H1 (cell line): ENCODE results near the gene MRFAP1. TPM values are rescaled to one million over a fixed set of nuclear protein-coding genes. Genes with fewer than 3 reads are reported as not detected.

Experiments
- CTCF ChIA-PET: fragments of 300-600 bp; sonication (Branson Sonifier 250); formaldehyde crosslinking; loops from one replicate; lab custom pipeline; 2021; ENCODE audit not compliant: partially characterized antibody; lab: Charles Lee
- POLR2A ChIA-PET: fragments of 300-600 bp; sonication (Branson Sonifier 250); formaldehyde crosslinking; loops from one replicate; lab custom pipeline; 2021; ENCODE audit warnings: inconsistent platforms; ENCODE audit not compliant: partially characterized antibody; lab: Charles Lee
- DNase-seq, 2 experiments: peaks; one replicate each; pipeline versions ENCODE4 v3.0.0 to v3.0.0-alpha.2; 2010 to 2022; ENCODE audit warnings: low spot score in 2 of 2, low read depth in 1 of 2, mixed read lengths in 1 of 2
- FAIRE-seq: peaks from 2 replicates; lab custom pipeline; 2011; peaks lifted over from hg19 to GRCh38; lab: Jason Lieb, UNC
- H2AFZ ChIP-seq: 2 replicates; pipeline ENCODE4 v1.8.1; 2012; ENCODE audit warnings: low read length, inconsistent platforms
- H2AK5ac ChIP-seq: 2 replicates; pipeline ENCODE4 v1.6.1; 2013; ENCODE audit warnings: low read depth, low read length
- H2BK120ac ChIP-seq: replicated peaks from 2 replicates; pipeline ENCODE3; 2013; ENCODE audit warnings: low read depth, low read length, inconsistent platforms
- H2BK12ac ChIP-seq: 2 replicates; pipeline ENCODE4 v1.6.1; 2013; ENCODE audit warnings: low read depth, low read length
- H2BK15ac ChIP-seq: 2 replicates; pipeline ENCODE4 v1.6.1; 2013; ENCODE audit warnings: low read length
- H2BK20ac ChIP-seq: 2 replicates; pipeline ENCODE4 v1.6.1; 2013; ENCODE audit warnings: low read length
- H2BK5ac ChIP-seq: 2 replicates; pipeline ENCODE4 v1.6.1; 2013; ENCODE audit warnings: low read depth, low read length
- H3K14ac ChIP-seq: 2 replicates; pipeline ENCODE4 v1.6.1; 2013; ENCODE audit warnings: inconsistent platforms; ENCODE audit not compliant: insufficient read length
- H3K18ac ChIP-seq: 2 replicates; pipeline ENCODE4 v1.6.1; 2013; ENCODE audit warnings: low read length; ENCODE audit errors: extremely low read depth
- H3K23ac ChIP-seq: 2 replicates; pipeline ENCODE4 v1.6.1; 2013; ENCODE audit warnings: inconsistent platforms; ENCODE audit not compliant: insufficient read length
- H3K23me2 ChIP-seq: 2 replicates; pipeline ENCODE4 v1.6.1; 2013; ENCODE audit warnings: low read depth, low read length
- H3K27ac ChIP-seq: 2 replicates; pipeline ENCODE4 v1.6.1; 2011; ENCODE audit warnings: low read depth, low read length, inconsistent platforms
- H3K27me3 ChIP-seq, 4 experiments: replicated peaks in 1 of 4; 1 replicate in 1 of 4; 2 replicates in 3 of 4; pipeline versions ENCODE4 v1.6.1 to v1.8.1; 2011 to 2013; ENCODE audit warnings: low read length in 3 of 4, mild to moderate bottlenecking in 3 of 4, inconsistent platforms in 2 of 4, mixed read lengths in 2 of 4, moderate library complexity in 1 of 4; ENCODE audit not compliant: control insufficient read depth in 3 of 4, insufficient read depth in 3 of 4; ENCODE audit errors: extremely low read depth in 1 of 4
- H3K36me3 ChIP-seq, 4 experiments: 2 replicates each; pipeline versions ENCODE4 v1.6.1 to v1.8.1; 2011 to 2013; ENCODE audit warnings: mild to moderate bottlenecking in 4 of 4, low read length in 3 of 4, moderate library complexity in 2 of 4, control low read depth in 1 of 4, inconsistent platforms in 1 of 4; ENCODE audit not compliant: insufficient read depth in 4 of 4, control insufficient read depth in 2 of 4
- H3K4ac ChIP-seq: replicated peaks from 2 replicates; pipeline ENCODE3; 2013; ENCODE audit warnings: low read length, low read depth, mixed read lengths, inconsistent platforms; ENCODE audit not compliant: insufficient read length
- H3K4me1 ChIP-seq, 4 experiments: replicated peaks in 1 of 4; 1 replicate in 1 of 4; 2 replicates in 3 of 4; pipeline versions ENCODE4 v1.6.1 to v1.8.1; 2011 to 2013; ENCODE audit warnings: low read length in 3 of 4, inconsistent platforms in 2 of 4, mixed read lengths in 1 of 4; ENCODE audit not compliant: insufficient read depth in 4 of 4, control insufficient read depth in 3 of 4
- H3K4me2 ChIP-seq, 2 experiments: 2 replicates each; pipeline versions ENCODE4 v1.6.1 to v1.8.1; 2011 to 2013; ENCODE audit warnings: low read depth in 2 of 2, low read length in 2 of 2, control low read depth in 1 of 2, inconsistent platforms in 1 of 2, mild to moderate bottlenecking in 1 of 2; ENCODE audit not compliant: insufficient read depth in 1 of 2
- H3K4me3 ChIP-seq, 4 experiments: fragments of 200-600, 300-600 bp in 1 of 4; sonication (generic), shearing (Covaris generic), sonication (Bioruptor Twin) in 1 of 4; 2 replicates each; pipeline versions ENCODE4 v1.5.1 to v1.8.1; 2011 to 2016; ENCODE audit warnings: low read length in 4 of 4, low read depth in 3 of 4, control low read depth in 2 of 4, inconsistent platforms in 2 of 4, mild to moderate bottlenecking in 2 of 4, mixed read lengths in 1 of 4, moderate library complexity in 1 of 4; ENCODE audit not compliant: insufficient read depth in 2 of 4; ENCODE audit errors: extremely low read depth in 1 of 4
- H3K56ac ChIP-seq: replicated peaks from 2 replicates; pipeline ENCODE3; 2013; ENCODE audit warnings: low read depth, mild to moderate bottlenecking, mixed read lengths, low read length, inconsistent platforms; ENCODE audit not compliant: insufficient read length
- H3K79me1 ChIP-seq: 2 replicates; pipeline ENCODE4 v1.6.1; 2013; ENCODE audit warnings: low read depth, low read length, control low read depth
- H3K79me2 ChIP-seq, 2 experiments: 2 replicates each; pipeline versions ENCODE4 v1.6.1 to v1.8.1; 2012 to 2013; ENCODE audit warnings: low read length in 2 of 2, mild to moderate bottlenecking in 2 of 2, inconsistent platforms in 1 of 2; ENCODE audit not compliant: insufficient read depth in 2 of 2, control insufficient read depth in 1 of 2
- H3K9ac ChIP-seq, 4 experiments: replicated peaks in 1 of 4; 1 replicate in 1 of 4; 2 replicates in 3 of 4; pipeline versions ENCODE4 v1.6.1 to v1.8.1; 2011 to 2013; ENCODE audit warnings: low read depth in 3 of 4, low read length in 3 of 4, control low read depth in 2 of 4, mild to moderate bottlenecking in 2 of 4, moderate library complexity in 2 of 4, inconsistent platforms in 1 of 4; ENCODE audit errors: extremely low read depth in 1 of 4
- H3K9me3 ChIP-seq, 2 experiments: 2 replicates each; pipeline versions ENCODE4 v1.6.1 to v1.8.1; 2012 to 2013; ENCODE audit warnings: mild to moderate bottlenecking in 2 of 2, moderate library complexity in 2 of 2, control low read depth in 1 of 2, inconsistent platforms in 1 of 2, low read depth in 1 of 2, low read length in 1 of 2, mixed read lengths in 1 of 2; ENCODE audit not compliant: insufficient read depth in 2 of 2
- H4K20me1 ChIP-seq, 2 experiments: replicated peaks in 1 of 2; 2 replicates each; pipeline versions ENCODE3 to v1.8.1; 2011 to 2013; ENCODE audit warnings: inconsistent platforms in 2 of 2, low read length in 2 of 2, mild to moderate bottlenecking in 1 of 2; ENCODE audit not compliant: insufficient read depth in 2 of 2, control insufficient read depth in 1 of 2
- H4K5ac ChIP-seq: 2 replicates; pipeline ENCODE4 v1.6.1; 2013; ENCODE audit warnings: low read length, low read depth, mixed read lengths, inconsistent platforms; ENCODE audit not compliant: insufficient read length
- H4K8ac ChIP-seq: 2 replicates; pipeline ENCODE4 v1.8.0; 2013; ENCODE audit warnings: mild to moderate bottlenecking, moderate library complexity, low read length, inconsistent platforms; ENCODE audit not compliant: insufficient read depth; ENCODE audit errors: extremely low read depth
- H4K91ac ChIP-seq: replicated peaks from 2 replicates; pipeline ENCODE3; 2013; ENCODE audit warnings: low read length, mixed read lengths, inconsistent platforms; ENCODE audit not compliant: insufficient read length
- ASH2L ChIP-seq: fragments of 200-600, 300-600 bp; sonication (generic); IDR thresholded peaks from one replicate; pipeline ENCODE4 v1.7.1; 2017; ENCODE audit warnings: low read length
- BCL11A ChIP-seq, 2 experiments: IDR thresholded peaks; one replicate each; pipeline ENCODE4 v1.6.1; 2011; ENCODE audit warnings: low read depth in 2 of 2, low read length in 2 of 2, mild to moderate bottlenecking in 2 of 2
- CBX8 ChIP-seq: fragments of 300-800, 300-1000 bp; sonication (generic); IDR thresholded peaks from 2 replicates; pipeline ENCODE4 v1.7.1; 2016; ENCODE audit warnings: low read depth, low read length, borderline replicate concordance
- CHD2 ChIP-seq: IDR thresholded peaks from 2 replicates; pipeline ENCODE4 v1.6.1; 2012; ENCODE audit warnings: low read length, improper control_type of control experiment
- ZNF274 ChIP-seq: IDR thresholded peaks from 2 replicates; pipeline ENCODE4 v1.7.0; 2012; ENCODE audit warnings: low read length, borderline replicate concordance; ENCODE audit errors: extremely low read depth
- WGBS, 2 experiments: shearing (Covaris generic) in 1 of 2; methylation state at CpG; one replicate each; pipeline versions ENCODE4 v1.1.6 to v1.1.7; 2013 to 2015; ENCODE audit warnings: low lambda C conversion rate in 2 of 2, mixed read lengths in 2 of 2, inconsistent platforms in 1 of 2, low coverage in 1 of 2, missing lambda C conversion rate in 1 of 2; ENCODE audit not compliant: insufficient replicate concordance in 2 of 2, insufficient coverage in 1 of 2, insufficient read length in 1 of 2; ENCODE audit errors: extremely low coverage in 1 of 2, missing lambda C conversion rate in 1 of 2; 5-methylcytosine and 5-hydroxymethylcytosine counted together
- polyA plus RNA-seq, 7 experiments: library from polyadenylated mRNA; depleted of rRNA in 3 of 7; stranded (reverse) in 5 of 7; unstranded in 2 of 7; fragments of >200 nt in 5 of 7; fragments of 200-250 nt in 2 of 7; gene quantifications; 1 replicate in 5 of 7; 2 replicates in 1 of 7; 4 replicates in 1 of 7; pipeline versions ENCODE4 v1.2.1 to v1.2.3, GENCODE V29; 2011 to 2013; ENCODE audit warnings: missing spikeins in 2 of 7, mixed read lengths in 2 of 7
- total RNA-seq: library from RNA; stranded (reverse); fragmentation: NEBNext Ultra II Directional; extraction: Animal tissue kit (Norgen Biotek cat#: 25700); gene quantifications from 2 replicates; pipeline ENCODE4 v1.2.1, GENCODE V29; 2021

Gene MRFAP1
- total and polyA plus RNA-seq, 2 of the 8 experiments (the other 6 are each of a cell fraction or from before 2014, with no cell fraction given): 108 to 307 TPM

DNA sequence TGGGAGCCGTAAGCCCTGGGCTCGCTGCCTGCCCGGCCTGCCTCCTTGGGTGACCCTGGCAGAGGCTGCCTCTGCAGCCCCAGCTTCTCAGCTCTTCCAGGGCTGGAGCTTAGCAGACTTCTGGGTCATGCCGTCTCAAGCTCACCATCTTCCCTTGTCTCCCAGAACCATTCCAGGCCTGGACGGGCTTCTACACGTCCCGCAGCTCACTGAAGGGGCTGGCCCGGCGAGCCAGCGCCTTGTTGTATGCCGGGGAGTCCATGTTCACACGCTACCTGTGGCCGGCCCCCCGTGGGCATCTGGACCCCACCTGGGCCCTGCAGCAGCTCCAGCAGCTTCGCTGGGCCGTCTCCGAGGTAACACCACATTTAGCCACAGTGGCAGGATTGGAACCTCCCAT lies 43.5 kb upstream of the MRFAP1 start:
- no peak overlapping the region for H3K9ac ChIP-seq
- H3K27me3 ChIP-seq: no peaks in the 10 kb centered on the region
- H3K23me2 ChIP-seq: no peaks in the 10 kb centered on the region
- no peak overlapping the region for H2AK5ac ChIP-seq
- no peak overlapping the region for H2BK120ac ChIP-seq
- H3K56ac ChIP-seq: no peak overlapping the region
- no peak overlapping the region for H3K4me3 ChIP-seq
- no peak for DNase-seq
- no peak overlapping the region for H4K91ac ChIP-seq
- no peak overlapping the region for H3K4me2 ChIP-seq
- H3K14ac ChIP-seq: no peak overlapping the region
- H4K5ac ChIP-seq: no peak overlapping the region
- no peak for FAIRE-seq
- no peak overlapping the region for H4K8ac ChIP-seq
- TF ChIP-seq ASH2L (no peak), ZNF274 (no peak), CBX8 (no peak), BCL11A (IDR thresholded peaks at IDR 0.05; ENCODE audit: low read depth in 2 of 2, low read length in 2 of 2) (no peak), CHD2 (no peak)
- H3K18ac ChIP-seq: no peak overlapping the region
- no peaks in the 10 kb centered on the region for H3K79me2 ChIP-seq
- no peak overlapping the region for H2AFZ ChIP-seq
- 91% methylated on average over 17 of the region's 17 CpGs; no CpG with 5 or more reads in 1 of the 2 experiments for WGBS, 2 experiments
- no peaks in the 10 kb centered on the region; a peak in 2 of 7 replicates for H3K4me1 ChIP-seq
- no peak overlapping the region for H2BK20ac ChIP-seq
- H3K4ac ChIP-seq: no peak overlapping the region
- ChIA-PET POLR2A (interaction anchor here (0.6 to 1.3 kb wide), 2 partner anchors 43 to 1656 kb away, joined by 4 read pairs; partner anchors contain the start of gene MRFAP1), CTCF (interaction anchor here (0.7 to 2.5 kb wide), 8 partner anchors 8 to 25 kb away, joined by 3 to 11 read pairs (median 3); no protein-coding TSS in a partner anchor)
- no peak overlapping the region for H2BK5ac ChIP-seq
- no peak overlapping the region for H2BK15ac ChIP-seq
- H3K27ac ChIP-seq: no peak overlapping the region
- no peaks in the 10 kb centered on the region for H3K9me3 ChIP-seq
- no peak overlapping the region for H3K23ac ChIP-seq
- no peaks in the 10 kb centered on the region for H3K79me1 ChIP-seq
- no peaks in the 10 kb centered on the region; a peak in 1 of 8 replicates for H3K36me3 ChIP-seq
- H2BK12ac ChIP-seq: no peak overlapping the region
- peaks cover 2 to 7% of the 10 kb centered on the region in 2 experiments for H4K20me1 ChIP-seq
